Activated CD8-positive, alpha-beta T cell treated with anti-CD3 and anti-CD28 coated beads for 36 hours (primary cell): Measurements from ENCODE around the gene PRRG3. TPM values are rescaled to one million over a fixed set of nuclear protein-coding genes. Genes with fewer than 3 reads are reported as not detected.

Experiments
- ATAC-seq: fragments of 200-7000 bp; cut with Tn5 transposase; one replicate; pipeline ENCODE4 v1.10.0; 2021; ENCODE audit warnings: mild to moderate bottlenecking, moderate library complexity
- CTCF ChIA-PET: fragments of 350-600 bp; sonication (Branson Sonifier 250); formaldehyde crosslinking; loops from one replicate; lab custom pipeline; 2021; ENCODE audit warnings: antibody characterized with exemption; lab: Charles Lee
- POLR2A ChIA-PET: fragments of 350-600 bp; sonication (Branson Sonifier 250); formaldehyde crosslinking; loops from one replicate; lab custom pipeline; 2021; ENCODE audit warnings: antibody characterized with exemption; lab: Charles Lee
- DNase-seq: peaks from one replicate; pipeline ENCODE4 v3.0.0-alpha.2; 2020
- H3K27ac Mint-ChIP-seq: one replicate; pipeline ENCODE4 v1.8.0; 2021; ENCODE audit warnings: mild to moderate bottlenecking, mixed read lengths
- H3K27me3 Mint-ChIP-seq: one replicate; pipeline ENCODE4 v1.8.0; 2021; ENCODE audit warnings: mixed read lengths
- H3K36me3 Mint-ChIP-seq: one replicate; pipeline ENCODE4 v1.8.0; 2021; ENCODE audit warnings: low read depth, mixed read lengths
- H3K4me1 Mint-ChIP-seq: one replicate; pipeline ENCODE4 v1.8.0; 2021; ENCODE audit warnings: low read depth, mixed read lengths
- H3K4me3 Mint-ChIP-seq: one replicate; pipeline ENCODE4 v1.8.0; 2021; ENCODE audit warnings: mild to moderate bottlenecking, moderate library complexity, mixed read lengths
- H3K9me3 Mint-ChIP-seq: one replicate; pipeline ENCODE4 v1.8.0; 2021; ENCODE audit warnings: mixed read lengths
- intact Hi-C: fragments of 100-400 bp; cut with micrococcal nuclease; formaldehyde crosslinking; loops from one replicate; pipeline ENCODE4 v1.10.0; 2022
- total RNA-seq, 2 experiments: library from RNA; stranded (reverse); gene quantifications; one replicate each; pipeline ENCODE4 v1.2.3, GENCODE V29; 2021
- TF ChIP-seq, protein P1 (sequence below): fragments of 200-600 bp; IDR thresholded peaks from one replicate; pipeline ENCODE4 v1.8.0; 2022; ENCODE audit warnings: antibody characterized with exemption, mild to moderate bottlenecking

Gene PRRG3
- total RNA-seq, 2 experiments from 2014 or later, result not detected

DNA sequence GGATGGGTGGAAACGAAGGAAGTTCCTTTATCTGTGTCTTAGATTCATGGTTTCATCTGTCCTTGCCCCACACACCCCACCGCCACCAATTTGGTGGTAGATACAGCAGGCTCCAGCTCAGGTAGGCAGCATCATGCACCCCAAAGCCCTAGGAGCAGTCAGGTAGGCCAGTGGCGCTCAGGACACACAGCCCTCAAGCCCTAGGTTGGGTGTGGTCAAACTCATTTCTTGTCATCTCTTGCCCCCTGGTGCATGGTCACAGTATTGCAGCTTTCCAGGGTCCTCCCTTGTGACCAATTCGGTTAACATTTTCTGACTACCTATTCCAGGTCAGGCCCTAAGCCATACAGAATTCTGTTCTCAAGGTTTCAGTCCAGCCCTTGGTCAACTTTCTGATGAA, 14.5 kb upstream of the PRRG3 start:
- Mint-ChIP-seq H3K9me3 (no peaks in the 10 kb centered on the region), H3K4me1 (no peaks in the 10 kb centered on the region), H3K4me3 (no peak overlapping the region), H3K27ac (no peak overlapping the region), H3K36me3 (no peaks in the 10 kb centered on the region), H3K27me3 (peaks cover 1% of the 10 kb centered on the region)
- ChIA-PET CTCF (interaction anchor here (2.1 kb wide), 1 partner anchor 529 kb away, joined by 9 read pairs; no protein-coding TSS in a partner anchor), POLR2A (no interaction called here)
- DNase-seq (peak; percentile 67), ATAC-seq (peak; percentile 72)
- intact Hi-C loops, result loop anchor here (2.0 to 10.0 kb wide), 3 partner anchors 176 to 530 kb away; no protein-coding TSS in a partner anchor
- TF ChIP-seq, protein P1, sequence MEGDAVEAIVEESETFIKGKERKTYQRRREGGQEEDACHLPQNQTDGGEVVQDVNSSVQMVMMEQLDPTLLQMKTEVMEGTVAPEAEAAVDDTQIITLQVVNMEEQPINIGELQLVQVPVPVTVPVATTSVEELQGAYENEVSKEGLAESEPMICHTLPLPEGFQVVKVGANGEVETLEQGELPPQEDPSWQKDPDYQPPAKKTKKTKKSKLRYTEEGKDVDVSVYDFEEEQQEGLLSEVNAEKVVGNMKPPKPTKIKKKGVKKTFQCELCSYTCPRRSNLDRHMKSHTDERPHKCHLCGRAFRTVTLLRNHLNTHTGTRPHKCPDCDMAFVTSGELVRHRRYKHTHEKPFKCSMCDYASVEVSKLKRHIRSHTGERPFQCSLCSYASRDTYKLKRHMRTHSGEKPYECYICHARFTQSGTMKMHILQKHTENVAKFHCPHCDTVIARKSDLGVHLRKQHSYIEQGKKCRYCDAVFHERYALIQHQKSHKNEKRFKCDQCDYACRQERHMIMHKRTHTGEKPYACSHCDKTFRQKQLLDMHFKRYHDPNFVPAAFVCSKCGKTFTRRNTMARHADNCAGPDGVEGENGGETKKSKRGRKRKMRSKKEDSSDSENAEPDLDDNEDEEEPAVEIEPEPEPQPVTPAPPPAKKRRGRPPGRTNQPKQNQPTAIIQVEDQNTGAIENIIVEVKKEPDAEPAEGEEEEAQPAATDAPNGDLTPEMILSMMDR, result peak; percentile 45

DNA sequence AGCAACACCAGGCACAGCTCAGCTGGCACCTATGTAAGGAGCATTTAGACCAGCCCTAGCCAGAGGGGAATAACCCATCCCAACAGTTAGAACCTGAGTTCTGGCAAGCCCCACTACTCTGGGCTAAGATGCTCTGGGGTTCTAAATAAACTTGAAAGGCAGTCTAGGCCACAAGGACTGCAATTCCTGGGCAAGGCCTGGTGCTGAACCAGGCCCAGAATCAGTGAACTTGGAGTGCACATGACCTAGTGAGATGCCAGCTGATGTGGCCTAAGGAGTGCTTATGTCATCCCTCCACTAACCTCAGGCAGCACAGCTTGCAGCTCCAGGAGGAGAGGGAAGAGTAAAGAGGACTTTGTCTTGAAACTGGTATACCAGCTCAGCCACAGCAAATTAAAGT, 7.6 kb upstream of the PRRG3 start:
- intact Hi-C loops, result loop anchor here (10.0 kb wide), 1 partner anchor 183 kb away; no protein-coding TSS in a partner anchor
- Mint-ChIP-seq H3K27ac (no peak overlapping the region), H3K27me3 (no peaks in the 10 kb centered on the region), H3K9me3 (no peaks in the 10 kb centered on the region), H3K4me1 (no peaks in the 10 kb centered on the region), H3K4me3 (no peak overlapping the region), H3K36me3 (no peaks in the 10 kb centered on the region)
- CTCF ChIA-PET, result no interaction called here
- ATAC-seq (no peak), DNase-seq (no peak)
- TF ChIP-seq, protein P1, result no peak
- POLR2A ChIA-PET, result no interaction called here

DNA sequence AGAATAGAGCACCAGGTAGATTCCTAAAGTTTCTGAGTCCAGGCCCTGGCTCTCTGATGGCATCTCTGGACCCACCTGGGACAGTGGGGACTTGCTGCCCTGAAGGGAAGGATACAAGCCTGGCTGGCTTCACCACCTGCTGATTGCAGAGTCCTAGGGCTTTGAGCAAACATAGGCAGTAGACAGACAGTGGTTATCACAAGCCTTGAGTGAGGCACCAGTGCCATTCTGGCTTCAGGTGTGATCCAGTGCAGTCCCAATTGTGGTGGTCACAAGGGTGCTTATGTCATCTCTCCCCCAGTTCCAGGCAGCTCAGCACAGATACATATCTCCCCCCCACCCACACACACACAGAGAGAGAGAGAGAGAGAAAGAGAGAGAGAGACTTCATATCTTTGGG, 6.6 kb upstream of the PRRG3 start:
- no peak for DNase-seq
- no peak for ATAC-seq
- Mint-ChIP-seq H3K36me3 (no peaks in the 10 kb centered on the region), H3K4me3 (no peak overlapping the region), H3K9me3 (no peaks in the 10 kb centered on the region), H3K4me1 (no peaks in the 10 kb centered on the region), H3K27ac (no peak overlapping the region), H3K27me3 (peaks cover 4% of the 10 kb centered on the region)
- TF ChIP-seq, protein P1, result no peak
- CTCF ChIA-PET, result no interaction called here
- intact Hi-C loops, result loop anchor here (10.0 kb wide), 1 partner anchor 184 kb away; no protein-coding TSS in a partner anchor
- POLR2A ChIA-PET, result no interaction called here

DNA sequence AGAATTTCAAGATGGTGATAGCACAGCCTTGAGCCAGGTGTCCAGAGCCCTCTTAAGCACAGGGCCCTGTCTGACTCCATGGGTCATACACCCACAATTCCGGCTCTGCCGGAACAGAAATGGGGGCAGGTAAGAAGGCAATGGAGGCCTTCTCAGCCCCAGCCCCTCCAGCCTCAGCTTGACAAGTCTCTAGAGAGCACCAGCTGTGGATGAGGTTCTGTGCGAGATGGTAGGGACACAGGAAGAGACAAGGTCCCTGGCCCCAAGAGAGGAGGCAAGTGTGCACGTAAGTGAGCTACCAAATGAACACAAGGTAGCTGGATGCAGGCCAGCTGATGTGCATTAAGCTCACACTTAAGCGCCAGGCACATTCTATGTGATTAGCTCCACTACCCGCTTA, 2.4 kb upstream of the PRRG3 start:
- DNase-seq, result no peak
- ATAC-seq, result no peak

DNA sequence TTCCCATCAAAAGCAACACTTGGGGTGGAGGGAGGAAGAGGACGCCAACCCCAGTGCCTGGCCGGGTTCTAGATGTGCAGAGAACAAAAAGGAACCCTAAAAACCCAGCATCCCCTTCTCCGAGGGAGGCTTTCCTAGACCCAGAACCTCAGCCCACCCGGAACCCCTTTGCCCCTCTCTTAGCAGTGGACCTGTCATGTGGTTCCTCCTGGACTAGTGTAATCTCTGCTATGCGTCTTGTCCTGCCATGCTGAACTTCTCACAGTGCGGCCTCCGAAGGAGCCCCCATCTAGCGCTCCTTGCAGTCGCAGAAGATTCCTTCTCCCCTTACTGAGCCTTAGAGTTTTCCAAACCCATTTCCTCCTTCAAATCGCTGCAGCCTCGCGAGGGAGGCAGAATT, 1.1 kb upstream of the PRRG3 start:
- intact Hi-C loops, result no loop called here
- no peak overlapping the region for H3K27ac Mint-ChIP-seq
- ChIA-PET POLR2A (no interaction called here), CTCF (no interaction called here)
- H3K4me1 Mint-ChIP-seq, result no peaks in the 10 kb centered on the region
- H3K4me3 Mint-ChIP-seq, result no peak overlapping the region
- ATAC-seq (no peak), DNase-seq (no peak)
- no peaks in the 10 kb centered on the region for H3K9me3 Mint-ChIP-seq
- peaks cover 16% of the 10 kb centered on the region for H3K27me3 Mint-ChIP-seq
- TF ChIP-seq, protein P1, result no peak
- H3K36me3 Mint-ChIP-seq, result no peaks in the 10 kb centered on the region

More for the DNA sequence above, 2.4 kb upstream of the PRRG3 start:
- TF ChIP-seq, protein P1, result no peak
- Mint-ChIP-seq H3K36me3 (no peaks in the 10 kb centered on the region), H3K4me1 (no peaks in the 10 kb centered on the region), H3K4me3 (no peak overlapping the region), H3K27ac (no peak overlapping the region), H3K9me3 (no peaks in the 10 kb centered on the region), H3K27me3 (peaks cover 16% of the 10 kb centered on the region)
- POLR2A ChIA-PET, result no interaction called here
- intact Hi-C loops, result no loop called here
- CTCF ChIA-PET, result no interaction called here
